Common myeloid progenitor, CD34-positive (primary cell): ENCODE data around the gene PPP1R12B.
"Not testable (repeated sequence)": the region's sequence is repeated elsewhere in the genome, so short reads cannot be mapped to it uniquely, and the experiment has no call there.

Experiments used
- CTCF ChIA-PET: fragments of 350-600 bp; sonication (Branson Sonifier 250); formaldehyde crosslinking; loops from one replicate; lab custom pipeline; 2021; ENCODE audit warnings: antibody characterized with exemption; lab: Charles Lee
- POLR2A ChIA-PET: fragments of 350-600 bp; sonication (Branson Sonifier 250); formaldehyde crosslinking; loops from one replicate; lab custom pipeline; 2021; ENCODE audit warnings: antibody characterized with exemption; lab: Charles Lee
- DNase-seq, 3 donors: peaks; one replicate each; pipeline versions ENCODE4 v3.0.0 to v3.0.0-alpha.2; 2013
- H3K27ac ChIP-seq, 2 experiments: 1 replicate in 1 of 2; 2 replicates in 1 of 2; pipeline ENCODE4 v1.7.0; 2013; ENCODE audit warnings: inconsistent platforms in 2 of 2, low read length in 2 of 2, mild to moderate bottlenecking in 2 of 2, low read depth in 1 of 2, moderate library complexity in 1 of 2; ENCODE audit not compliant: severe bottlenecking in 2 of 2, insufficient read depth in 1 of 2, poor library complexity in 1 of 2
- H3K27me3 ChIP-seq, 5 experiments: replicated peaks in 2 of 5; 1 replicate in 3 of 5; 2 replicates in 2 of 5; pipeline versions ENCODE4 v1.6.1 to v1.7.0; 2013; ENCODE audit warnings: low read length in 4 of 5, mild to moderate bottlenecking in 2 of 5, moderate library complexity in 2 of 5, inconsistent platforms in 1 of 5; ENCODE audit not compliant: insufficient read depth in 5 of 5, control insufficient read depth in 4 of 5
- H3K36me3 ChIP-seq, 4 experiments: 1 replicate in 2 of 4; 2 replicates in 2 of 4; pipeline versions ENCODE4 v1.6.1 to v1.7.0; 2013; ENCODE audit warnings: low read length in 3 of 4, control low read depth in 1 of 4, mild to moderate bottlenecking in 1 of 4; ENCODE audit not compliant: control insufficient read depth in 4 of 4, insufficient read depth in 4 of 4
- H3K4me1 ChIP-seq, 4 experiments: 1 replicate in 3 of 4; 2 replicates in 1 of 4; pipeline versions ENCODE4 v1.6.1 to v1.7.1; 2013; ENCODE audit warnings: low read length in 3 of 4, mild to moderate bottlenecking in 3 of 4, control low read depth in 1 of 4, inconsistent platforms in 1 of 4, moderate library complexity in 1 of 4; ENCODE audit not compliant: control insufficient read depth in 4 of 4, insufficient read depth in 4 of 4; ENCODE audit errors: control extremely low read depth in 1 of 4
- H3K4me3 ChIP-seq, 7 experiments: 1 replicate in 4 of 7; 2 replicates in 3 of 7; pipeline versions ENCODE4 v1.5.1 to v1.7.0; 2013; ENCODE audit warnings: mild to moderate bottlenecking in 7 of 7, low read length in 6 of 7, moderate library complexity in 6 of 7, inconsistent platforms in 2 of 7, low read depth in 2 of 7, control low read depth in 1 of 7; ENCODE audit not compliant: insufficient read depth in 4 of 7, control insufficient read depth in 1 of 7; ENCODE audit errors: extremely low read depth in 1 of 7
- H3K9me3 ChIP-seq, 5 experiments: 1 replicate in 4 of 5; 2 replicates in 1 of 5; pipeline versions ENCODE4 v1.6.1 to v1.7.1; 2013; ENCODE audit warnings: low read length in 4 of 5, mild to moderate bottlenecking in 2 of 5, inconsistent platforms in 1 of 5, low read depth in 1 of 5, moderate library complexity in 1 of 5; ENCODE audit not compliant: control insufficient read depth in 4 of 5, insufficient read depth in 2 of 5; ENCODE audit errors: control extremely low read depth in 1 of 5
- WGBS: methylation state at CpG from one replicate; pipeline ENCODE4 v1.1.5; 2013; ENCODE audit not compliant: insufficient coverage; 5-methylcytosine and 5-hydroxymethylcytosine counted together

PPP1R12B gene

GRCh38 chr1:202528096-202528722, 179.7 kb downstream of the PPP1R12B start:
- CTCF ChIA-PET, DNase-seq, H3K27ac ChIP-seq: not testable (repeated sequence)

GRCh38 chr1:202530686-202531085, 182.2 kb downstream of the PPP1R12B start:
- CTCF ChIA-PET = interaction anchor here (1.3 kb wide), 1 partner anchor 26 kb away, joined by 3 read pairs; no protein-coding TSS in a partner anchor
- DNase-seq, H3K36me3 ChIP-seq, H3K4me1 ChIP-seq, H3K9me3 ChIP-seq, H3K27me3 ChIP-seq, H3K27ac ChIP-seq, POLR2A ChIA-PET, H3K4me3 ChIP-seq: not testable (repeated sequence)
- no CpG with 5 or more reads among the region's 1 CpG for WGBS

More at GRCh38 chr1:202528096-202528722, 179.7 kb downstream of the PPP1R12B start:
- H3K4me1 ChIP-seq, H3K4me3 ChIP-seq, H3K36me3 ChIP-seq, H3K27me3 ChIP-seq, POLR2A ChIA-PET, H3K9me3 ChIP-seq: not testable (repeated sequence)
- no CpG with 5 or more reads among the region's 3 CpGs for WGBS

GRCh38 chr1:202531472-202531811, 182.9 kb downstream of the PPP1R12B start:
- Histone ChIP-seq H3K27ac (peak overlapping the region in 1 of 2 experiments; percentile 34), H3K27me3 (no peaks in the 10 kb centered on the region), H3K4me3 (no peak overlapping the region), H3K36me3 (no peaks in the 10 kb centered on the region), H3K9me3 (no peaks in the 10 kb centered on the region), H3K4me1 (no peaks in the 10 kb centered on the region)
- no CpG with 5 or more reads among the region's 1 CpG for WGBS
- DNase-seq = no peak
- POLR2A ChIA-PET = no interaction called here
- CTCF ChIA-PET = no interaction called here

- peak in 2 of 3 donors; percentile 26 to 36 for DNase-seq
- H3K4me3 ChIP-seq, H3K9me3 ChIP-seq, H3K27me3 ChIP-seq, H3K36me3 ChIP-seq, CTCF ChIA-PET, H3K4me1 ChIP-seq, POLR2A ChIA-PET: not testable (repeated sequence)
- 98% methylated on average over 5 of the region's 6 CpGs for WGBS
- peak overlapping the region in 1 of 2 experiments; percentile 34 for H3K27ac ChIP-seq
Measured at GRCh38 chr1:202531812-202532616, 183.5 kb downstream of the PPP1R12B start.

GRCh38 chr1:202539166-202539574, 190.7 kb downstream of the PPP1R12B start:
- H3K4me1 ChIP-seq, H3K27ac ChIP-seq, POLR2A ChIA-PET, H3K4me3 ChIP-seq, H3K36me3 ChIP-seq, H3K9me3 ChIP-seq, CTCF ChIA-PET, H3K27me3 ChIP-seq: not testable (repeated sequence)
- DNase-seq = peak in 2 of 3 donors; percentile 6 to 12
- WGBS = 71% methylated on average over 1 of the region's 5 CpGs

- 100% methylated on average over 5 of the region's 5 CpGs for WGBS
- H3K27me3 ChIP-seq, CTCF ChIA-PET, DNase-seq, H3K9me3 ChIP-seq, H3K27ac ChIP-seq, H3K4me1 ChIP-seq, H3K4me3 ChIP-seq, H3K36me3 ChIP-seq: not testable (repeated sequence)
- POLR2A ChIA-PET = interaction anchor here (0.6 kb wide), 1 partner anchor 248 kb away, joined by 3 read pairs; no protein-coding TSS in a partner anchor
Measured at GRCh38 chr1:202539583-202539982, 191.1 kb downstream of the PPP1R12B start.

GRCh38 chr1:202540014-202540413, 191.5 kb downstream of the PPP1R12B start:
- Histone ChIP-seq H3K27ac (no peak overlapping the region), H3K4me3 (no peak overlapping the region), H3K27me3 (no peaks in the 10 kb centered on the region), H3K4me1 (peaks cover 0 to 2% (median 0%) of the 10 kb centered on the region in 4 experiments), H3K9me3 (no peaks in the 10 kb centered on the region), H3K36me3 (no peaks in the 10 kb centered on the region)
- POLR2A ChIA-PET = interaction anchor here (0.6 kb wide), 1 partner anchor 248 kb away, joined by 3 read pairs; no protein-coding TSS in a partner anchor
- CTCF ChIA-PET = no interaction called here
- no peak for DNase-seq
- WGBS = 100% methylated on average over 3 of the region's 6 CpGs
